GM12873 (cell line): ENCODE measurements around the gene RAB23.

Experiments
- TF ChIP-seq, protein P1 (sequence below): IDR thresholded peaks from 2 replicates; pipeline ENCODE4 v1.5.1; 2012; ENCODE audit warnings: low read depth, mild to moderate bottlenecking, moderate library complexity, low read length, control low read depth; ENCODE audit not compliant: insufficient read depth; ENCODE audit errors: missing control alignments

Gene RAB23

DNA sequence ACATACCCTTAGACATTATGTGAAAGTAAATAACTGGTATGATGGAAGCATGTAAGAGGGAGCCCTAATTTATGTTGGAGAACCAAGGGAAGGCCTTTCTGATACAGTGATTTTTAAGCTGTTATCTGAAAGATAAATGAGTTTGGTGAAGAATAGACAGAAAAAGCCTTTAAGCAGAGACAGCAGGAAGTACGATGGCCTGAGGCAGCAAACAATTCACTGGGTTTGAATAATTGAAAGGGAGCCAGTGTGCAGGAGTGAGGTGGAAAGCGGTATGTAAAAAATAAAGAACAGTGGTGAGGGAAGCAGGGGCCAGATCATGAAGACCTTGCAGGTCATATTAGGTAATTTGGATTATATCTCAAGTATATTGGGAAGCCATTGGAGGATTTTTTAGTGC lies 4.1 kb upstream of the RAB23 start:
- TF ChIP-seq, protein P1, sequence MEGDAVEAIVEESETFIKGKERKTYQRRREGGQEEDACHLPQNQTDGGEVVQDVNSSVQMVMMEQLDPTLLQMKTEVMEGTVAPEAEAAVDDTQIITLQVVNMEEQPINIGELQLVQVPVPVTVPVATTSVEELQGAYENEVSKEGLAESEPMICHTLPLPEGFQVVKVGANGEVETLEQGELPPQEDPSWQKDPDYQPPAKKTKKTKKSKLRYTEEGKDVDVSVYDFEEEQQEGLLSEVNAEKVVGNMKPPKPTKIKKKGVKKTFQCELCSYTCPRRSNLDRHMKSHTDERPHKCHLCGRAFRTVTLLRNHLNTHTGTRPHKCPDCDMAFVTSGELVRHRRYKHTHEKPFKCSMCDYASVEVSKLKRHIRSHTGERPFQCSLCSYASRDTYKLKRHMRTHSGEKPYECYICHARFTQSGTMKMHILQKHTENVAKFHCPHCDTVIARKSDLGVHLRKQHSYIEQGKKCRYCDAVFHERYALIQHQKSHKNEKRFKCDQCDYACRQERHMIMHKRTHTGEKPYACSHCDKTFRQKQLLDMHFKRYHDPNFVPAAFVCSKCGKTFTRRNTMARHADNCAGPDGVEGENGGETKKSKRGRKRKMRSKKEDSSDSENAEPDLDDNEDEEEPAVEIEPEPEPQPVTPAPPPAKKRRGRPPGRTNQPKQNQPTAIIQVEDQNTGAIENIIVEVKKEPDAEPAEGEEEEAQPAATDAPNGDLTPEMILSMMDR = no peak

DNA sequence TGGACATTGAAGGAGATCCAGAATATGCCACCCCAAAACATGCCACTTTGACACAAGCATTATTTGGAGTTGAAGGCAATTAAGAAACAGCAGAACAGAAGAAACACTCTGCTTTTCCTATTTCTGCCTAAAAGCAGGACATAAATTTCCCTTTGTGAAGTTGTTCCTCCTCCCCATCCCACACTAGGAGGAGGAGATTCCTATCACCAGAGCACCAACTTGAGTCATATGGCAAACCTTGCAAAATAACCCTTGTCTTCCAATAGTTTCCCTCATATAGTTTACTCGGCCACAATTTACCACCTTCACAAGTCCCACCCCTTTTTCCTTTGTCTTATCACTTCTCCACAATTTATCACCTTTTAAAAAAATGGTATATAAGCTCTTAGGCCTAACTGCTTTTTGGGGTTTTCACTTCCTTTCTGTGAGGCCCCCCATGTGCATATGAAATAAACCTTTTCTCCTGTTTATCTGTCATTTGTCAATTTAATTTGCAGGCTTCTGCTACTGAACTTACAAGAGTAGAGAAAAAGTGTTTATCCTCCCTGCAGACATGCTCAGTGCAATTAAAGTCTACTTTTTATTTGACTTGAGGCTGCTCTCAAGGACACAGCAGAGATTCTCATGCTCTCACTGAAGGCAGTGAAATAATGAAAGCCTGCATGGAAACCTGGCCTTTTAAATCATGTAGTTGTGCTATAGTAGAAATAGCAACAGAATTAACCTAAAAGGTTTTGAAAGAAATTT lies 2.8 kb upstream of the RAB23 start:
- TF ChIP-seq, protein P1 = no peak

DNA sequence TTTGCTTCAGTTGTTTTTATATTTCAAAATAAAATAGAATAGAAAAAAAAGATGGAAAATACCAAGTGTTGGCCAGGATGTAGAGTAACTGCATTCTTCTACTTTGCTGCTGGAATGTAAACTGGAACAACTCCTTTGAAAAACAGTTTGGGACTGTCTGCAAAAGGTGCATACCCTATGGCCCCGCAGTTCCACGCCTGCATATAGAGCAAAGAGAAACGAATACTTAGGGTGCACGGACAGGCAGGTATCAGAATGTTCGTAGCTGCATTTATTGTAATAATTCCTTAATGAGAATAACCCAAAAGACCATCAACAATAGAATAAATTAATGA lies 603 bp upstream of the RAB23 start:
- TF ChIP-seq, protein P1 = no peak

DNA sequence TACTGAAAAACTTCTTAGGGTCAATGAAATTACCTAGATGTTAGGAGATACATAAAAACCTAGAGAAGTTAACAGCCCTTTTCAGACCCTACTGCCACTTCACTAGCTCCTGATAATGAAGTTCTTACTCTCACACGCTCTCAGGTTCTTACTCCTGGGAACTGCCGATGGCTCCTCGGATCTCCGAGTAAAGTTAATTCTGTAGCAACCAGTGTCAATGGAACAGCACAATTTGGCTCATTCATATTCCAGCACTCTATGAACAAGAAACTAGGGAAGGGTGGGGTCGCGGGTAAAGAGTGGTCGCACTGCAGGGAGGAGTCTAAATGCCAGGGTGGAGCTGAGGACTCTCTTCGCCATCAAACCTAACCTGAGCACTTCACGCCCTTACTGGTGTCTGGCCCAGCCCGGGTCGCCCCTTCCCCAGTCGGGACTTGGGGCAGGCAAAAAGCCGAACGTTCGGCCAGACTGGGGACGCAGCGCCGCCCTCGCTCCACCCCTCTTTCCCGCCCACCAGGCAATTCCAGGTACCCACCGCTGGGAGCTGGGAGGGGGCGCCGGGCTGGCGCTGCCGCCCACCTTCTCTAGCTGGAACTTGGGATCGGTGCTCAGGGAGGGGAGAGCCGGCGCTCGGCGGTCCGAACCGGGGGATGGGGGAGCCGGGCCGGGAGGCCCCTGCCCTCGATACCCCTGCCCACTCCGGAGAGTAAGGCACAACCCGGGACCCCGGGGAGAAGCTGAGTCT lies 744 bp downstream of the RAB23 start:
- TF ChIP-seq, protein P1 = peak; percentile 45

DNA sequence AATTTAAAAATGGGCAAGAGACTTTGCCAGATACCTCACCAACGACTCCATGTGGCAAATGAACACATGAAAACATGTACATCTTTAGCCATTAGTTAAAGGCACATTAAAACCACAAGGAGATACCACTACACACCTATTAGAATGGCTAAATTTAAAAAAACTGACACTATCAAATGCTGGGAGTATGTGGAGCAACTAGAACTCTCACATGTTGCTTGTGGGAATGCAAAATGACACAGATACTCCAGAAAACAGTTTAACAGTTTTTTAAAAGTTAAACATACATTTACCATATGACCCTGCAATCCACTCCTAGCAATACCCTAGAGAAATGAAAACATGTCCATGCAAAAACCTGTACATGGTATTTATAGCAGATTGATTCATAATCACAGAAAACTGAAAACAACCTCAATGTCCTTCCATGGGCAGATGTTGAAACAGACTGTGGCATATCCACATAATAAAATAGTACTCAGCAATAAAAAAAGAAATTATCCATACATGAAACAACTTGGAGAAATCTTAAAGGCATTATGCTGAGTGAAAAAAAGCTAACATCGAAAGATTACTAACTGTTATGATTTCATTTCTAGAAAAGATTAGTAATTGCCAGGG lies 1.9 kb downstream of the RAB23 start:
- TF ChIP-seq, protein P1 = no peak

DNA sequence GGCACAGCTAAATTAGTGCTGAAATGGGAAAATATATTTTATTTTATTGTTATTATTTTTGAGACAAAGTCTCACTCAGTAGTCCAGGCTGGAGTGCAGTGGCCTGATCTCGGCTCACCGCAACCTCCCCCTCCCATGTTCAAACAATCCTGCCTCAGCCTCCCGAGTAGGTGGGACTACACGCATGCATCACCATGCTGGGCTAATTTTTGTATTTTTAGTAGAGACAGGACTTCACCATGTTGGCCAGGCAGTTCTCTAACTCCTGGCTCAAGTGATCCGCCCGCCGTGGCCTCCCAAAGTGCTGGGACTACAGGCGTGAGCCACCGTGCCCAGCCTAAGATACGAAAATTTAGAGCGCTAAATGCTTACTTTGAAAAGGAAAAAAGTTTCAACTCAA lies 4.8 kb downstream of the RAB23 start:
- TF ChIP-seq, protein P1 = no peak
